DMS 273 (cell line): ENCODE measurements around the gene PDXDC1.
"Not testable (repeated sequence)": the region's sequence is repeated elsewhere in the genome, so short reads cannot be mapped to it uniquely, and the experiment has no call there.

Experiments
- DNase-seq: peaks from one replicate; lab custom pipeline; 2025; ENCODE audit not compliant: unreplicated experiment; lab: John Stamatoyannopoulos, UW

PDXDC1 gene

GRCh38 chr16:14974656-14975417 is at the start of gene PDXDC1:
Gene PDXDC1, plus strand, starts transcription at chr16:14975026. Its CDS starts 174 bp downstream, at chr16:14975200.
- DNase-seq = peak; percentile 96

- not testable (repeated sequence) for DNase-seq
Observed at GRCh38 chr16:14928064-14928714, 46.6 kb upstream of the PDXDC1 start.

- DNase-seq = not testable (repeated sequence)
Observed at GRCh38 chr16:14929176-14929575, 45.6 kb upstream of the PDXDC1 start.

DNA sequence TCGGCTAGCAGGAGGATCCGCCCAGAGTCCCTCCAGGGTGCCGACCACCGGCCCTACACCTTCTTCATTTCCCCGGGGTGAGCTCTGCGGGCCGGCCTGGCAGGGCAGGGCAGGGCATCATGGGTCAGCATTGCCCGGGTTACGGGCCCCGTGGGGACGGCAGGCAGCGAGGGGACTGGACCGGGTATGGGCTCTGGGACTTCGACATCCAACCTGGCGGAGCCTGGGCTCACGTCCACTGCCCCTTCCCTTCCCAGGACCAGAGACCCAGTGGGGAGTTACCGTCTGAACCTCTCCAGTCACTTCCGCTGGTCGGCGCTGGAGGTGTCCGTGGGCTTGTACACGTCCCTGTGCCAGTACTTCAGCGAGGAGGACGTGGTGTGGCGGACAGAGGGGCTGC is 44.6 kb upstream of the PDXDC1 start:
- not testable (repeated sequence) for DNase-seq

GRCh38 chr16:14930971-14931370 is 43.9 kb upstream of the PDXDC1 start:
- not testable (repeated sequence) for DNase-seq

DNA sequence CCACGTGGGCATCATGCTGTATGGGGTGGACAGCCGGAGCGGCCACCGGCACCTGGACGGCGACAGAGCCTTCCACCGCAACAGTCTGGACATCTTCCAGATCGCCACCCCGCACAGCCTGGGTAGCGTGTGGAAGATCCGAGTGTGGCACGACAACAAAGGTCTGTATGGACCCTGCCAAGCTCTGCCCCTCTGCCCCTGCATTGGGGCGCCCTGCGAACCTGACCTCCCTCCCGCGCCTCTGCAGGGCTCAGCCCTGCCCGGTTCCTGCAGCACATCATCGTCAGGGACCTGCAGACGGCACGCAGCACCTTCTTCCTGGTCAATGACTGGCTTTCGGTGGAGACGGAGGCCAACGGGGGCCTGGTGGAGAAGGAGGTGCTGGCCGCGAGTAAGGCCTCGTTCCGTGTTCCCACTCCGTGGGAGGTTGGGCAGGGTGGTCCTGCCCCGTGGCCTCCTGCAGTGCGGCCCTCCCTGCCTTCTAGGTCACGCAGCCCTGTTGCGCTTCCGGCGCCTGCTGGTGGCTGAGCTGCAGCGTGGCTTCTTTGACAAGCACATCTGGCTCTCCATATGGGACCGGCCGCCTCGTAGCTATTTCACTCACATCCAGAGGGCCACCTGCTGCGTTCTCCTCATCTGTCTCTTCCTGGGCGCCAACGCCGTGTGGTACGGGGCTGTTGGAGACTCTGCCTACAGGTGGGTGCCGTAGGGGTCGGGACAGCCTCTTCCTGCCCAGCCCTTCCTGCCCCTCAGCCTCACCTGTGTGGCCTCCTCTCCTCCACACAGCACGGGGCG is 42.0 kb upstream of the PDXDC1 start:
- DNase-seq = peak; percentile 55

GRCh38 chr16:14937143-14937542 is 37.7 kb upstream of the PDXDC1 start, which contains the start of gene NPIPA1:
Gene NPIPA1, plus strand, starts transcription at chr16:14937443. Its CDS starts 0 bp downstream, at chr16:14937443.
- not testable (repeated sequence) for DNase-seq

GRCh38 chr16:14937994-14938393 is 36.8 kb upstream of the PDXDC1 start:
- not testable (repeated sequence) for DNase-seq

GRCh38 chr16:14942686-14943085 is 32.1 kb upstream of the PDXDC1 start:
- DNase-seq = not testable (repeated sequence)

GRCh38 chr16:14955546-14956231 is 19.1 kb upstream of the PDXDC1 start:
- DNase-seq = no peak

- DNase-seq = peak; percentile 12
Observed at GRCh38 chr16:14957576-14958322, 17.1 kb upstream of the PDXDC1 start.

DNA sequence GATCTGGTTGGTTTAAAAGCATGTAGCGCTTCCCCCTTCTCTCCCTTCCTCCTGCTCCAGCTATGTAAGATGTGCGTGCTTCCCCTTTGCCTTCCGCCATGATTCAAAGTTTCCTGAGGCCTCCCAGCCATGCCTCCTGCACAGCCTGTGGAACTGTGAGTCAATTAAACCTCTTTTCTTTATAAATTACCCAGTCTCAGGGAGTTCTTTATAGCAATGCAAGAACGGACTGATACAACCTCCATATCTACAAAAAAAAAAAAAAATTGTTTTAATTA is 16.6 kb upstream of the PDXDC1 start:
- DNase-seq = no peak

DNA sequence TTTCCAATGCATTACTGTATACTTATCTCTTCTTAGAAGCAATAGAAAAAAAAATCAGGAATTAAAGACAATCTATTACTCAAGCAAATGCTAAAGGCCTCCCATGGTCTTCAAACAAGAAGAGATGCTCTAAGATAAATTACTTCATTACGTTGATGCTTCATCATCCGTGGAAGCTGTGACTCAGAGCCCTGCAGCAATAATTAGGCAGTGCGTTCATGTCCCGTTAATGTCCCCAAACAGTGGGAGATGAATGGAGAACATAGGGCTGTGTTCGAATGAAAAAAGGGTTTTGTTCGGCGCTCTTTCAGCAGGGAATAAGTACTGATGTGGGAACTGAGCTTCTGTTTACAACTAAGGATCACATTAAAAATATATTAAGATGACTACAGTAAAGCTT is 15.9 kb upstream of the PDXDC1 start:
- DNase-seq = no peak

GRCh38 chr16:14961405-14962186 is 13.2 kb upstream of the PDXDC1 start:
- DNase-seq = no peak

- no peak for DNase-seq
Observed at GRCh38 chr16:14963281-14964173, 11.3 kb upstream of the PDXDC1 start.

- no peak for DNase-seq
Observed at GRCh38 chr16:14965328-14965727, 9.5 kb upstream of the PDXDC1 start.

DNA sequence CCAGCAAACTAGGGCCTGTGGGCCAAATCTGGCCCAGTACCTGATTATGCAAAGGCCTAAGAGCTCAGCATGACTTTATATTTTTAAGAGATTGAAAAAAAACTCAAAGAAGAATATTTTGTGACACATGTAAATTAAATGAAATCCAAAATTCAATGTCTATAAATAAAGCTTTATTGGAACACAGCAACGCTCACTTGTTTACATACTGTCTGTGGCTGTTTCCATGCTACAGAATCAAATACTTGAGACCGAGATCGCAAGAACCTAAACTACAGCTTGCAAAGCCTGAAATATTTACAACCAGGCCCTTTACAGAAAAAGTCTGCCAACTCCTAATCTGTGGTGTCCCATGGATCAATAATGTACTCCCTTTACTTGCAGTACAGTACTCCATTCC is 5.0 kb upstream of the PDXDC1 start:
- DNase-seq = not testable (repeated sequence)

- not testable (repeated sequence) for DNase-seq
Observed at GRCh38 chr16:14971621-14972228, 3.1 kb upstream of the PDXDC1 start.
